Measurements from ENCODE around the gene BCL2L14.

DNA sequence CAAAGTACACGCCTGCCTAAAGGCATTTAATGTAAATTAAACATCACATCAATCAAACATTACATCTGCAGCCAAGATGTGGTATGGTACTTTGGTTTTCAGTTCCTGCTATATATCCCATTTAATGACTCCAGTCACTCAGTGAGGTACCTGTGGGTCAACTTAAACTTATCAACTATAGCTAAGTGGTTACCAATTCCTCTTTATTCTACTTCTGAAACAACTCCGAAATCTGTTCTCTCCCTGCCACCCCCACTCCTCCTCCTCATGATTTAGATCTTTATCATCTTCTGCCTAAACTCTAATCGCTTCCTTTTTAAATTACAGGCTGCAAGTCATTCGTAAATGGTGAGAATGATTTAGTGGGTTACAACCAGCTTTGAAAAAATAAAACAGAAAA lies 57.9 kb downstream of the BCL2L14 start:
- TF ChIP-seq FOSL2 (IDR thresholded peaks at IDR 0.05) (no peak), FOSL2 (CRISPR knock-in tag; IDR thresholded peaks at IDR 0.05) (no peak), RFX5 (IDR thresholded peaks at IDR 0.05) (no peak), POLR2A (IDR thresholded peaks at IDR 0.05; ENCODE audit: low read length) (no peak)
